ENCODE data around the gene LILRB3.

DNA sequence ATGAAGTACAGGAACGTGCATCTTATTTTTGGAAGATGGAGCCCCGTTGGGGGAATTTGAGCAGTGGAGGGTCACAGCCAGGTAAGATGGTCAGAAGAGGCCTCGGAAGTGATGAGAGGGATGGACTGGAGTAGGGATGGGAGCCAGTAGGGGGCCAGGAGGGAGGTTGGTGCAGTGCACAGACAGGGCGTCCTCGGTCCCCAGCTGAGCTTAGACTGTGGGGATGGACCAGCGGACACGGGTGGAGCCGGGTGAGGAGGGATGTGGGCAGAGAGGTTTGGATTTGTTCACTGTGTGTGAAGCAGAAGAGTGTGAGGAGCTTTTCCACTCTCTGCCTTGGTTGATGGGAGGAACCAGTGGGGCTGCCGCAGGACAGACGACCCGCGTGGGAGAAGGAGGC lies 11.6 kb downstream of the LILRB3 start:
- TF ChIP-seq, protein P1, sequence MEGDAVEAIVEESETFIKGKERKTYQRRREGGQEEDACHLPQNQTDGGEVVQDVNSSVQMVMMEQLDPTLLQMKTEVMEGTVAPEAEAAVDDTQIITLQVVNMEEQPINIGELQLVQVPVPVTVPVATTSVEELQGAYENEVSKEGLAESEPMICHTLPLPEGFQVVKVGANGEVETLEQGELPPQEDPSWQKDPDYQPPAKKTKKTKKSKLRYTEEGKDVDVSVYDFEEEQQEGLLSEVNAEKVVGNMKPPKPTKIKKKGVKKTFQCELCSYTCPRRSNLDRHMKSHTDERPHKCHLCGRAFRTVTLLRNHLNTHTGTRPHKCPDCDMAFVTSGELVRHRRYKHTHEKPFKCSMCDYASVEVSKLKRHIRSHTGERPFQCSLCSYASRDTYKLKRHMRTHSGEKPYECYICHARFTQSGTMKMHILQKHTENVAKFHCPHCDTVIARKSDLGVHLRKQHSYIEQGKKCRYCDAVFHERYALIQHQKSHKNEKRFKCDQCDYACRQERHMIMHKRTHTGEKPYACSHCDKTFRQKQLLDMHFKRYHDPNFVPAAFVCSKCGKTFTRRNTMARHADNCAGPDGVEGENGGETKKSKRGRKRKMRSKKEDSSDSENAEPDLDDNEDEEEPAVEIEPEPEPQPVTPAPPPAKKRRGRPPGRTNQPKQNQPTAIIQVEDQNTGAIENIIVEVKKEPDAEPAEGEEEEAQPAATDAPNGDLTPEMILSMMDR (optimal IDR thresholded peaks at IDR 0.05 in 1 of 3, IDR thresholded peaks at IDR 0.05 in 1 of 3, conservative IDR thresholded peaks at IDR 0.05 in 1 of 3; ENCODE audit: extremely low read depth in 1 of 3, insufficient read depth in 2 of 3, low read length in 3 of 3) = no peak
- TF ChIP-seq EZH2 (IDR thresholded peaks at IDR 0.05; ENCODE audit: low read length) = no peak
